Right ventricle myocardium inferior (tissue), 1 donor: Measurements from ENCODE around the gene UMODL1. TPM values are rescaled to one million over a fixed set of nuclear protein-coding genes. Genes with fewer than 3 reads are reported as not detected.

Source experiments
- ATAC-seq: fragments of 200-7000 bp; cut with Tn5 transposase; one replicate; pipeline ENCODE4 v1.9.1; 2020; ENCODE audit warnings: mild to moderate bottlenecking, moderate library complexity
- DNase-seq: peaks from one replicate; pipeline ENCODE4 v3.0.0; 2021; ENCODE audit errors: missing footprints
- intact Hi-C: fragments of 100-400 bp; cut with DNase I; formaldehyde crosslinking; loops from one replicate; pipeline ENCODE4 v1.11.0; 2022
- total RNA-seq: library from RNA; stranded (reverse); fragmentation: NEBNext Ultra II Directional; extraction: Animal tissue kit (Norgen Biotek cat#: 25700); gene quantifications from one replicate; pipeline ENCODE4 v1.2.1, GENCODE V29; 2021
- donor health status: DM: no; HTN: yes; CAD: no; lungs with severe emphysema.

Gene UMODL1
- total RNA-seq, 1 donor from 2014 or later: not detected

DNA sequence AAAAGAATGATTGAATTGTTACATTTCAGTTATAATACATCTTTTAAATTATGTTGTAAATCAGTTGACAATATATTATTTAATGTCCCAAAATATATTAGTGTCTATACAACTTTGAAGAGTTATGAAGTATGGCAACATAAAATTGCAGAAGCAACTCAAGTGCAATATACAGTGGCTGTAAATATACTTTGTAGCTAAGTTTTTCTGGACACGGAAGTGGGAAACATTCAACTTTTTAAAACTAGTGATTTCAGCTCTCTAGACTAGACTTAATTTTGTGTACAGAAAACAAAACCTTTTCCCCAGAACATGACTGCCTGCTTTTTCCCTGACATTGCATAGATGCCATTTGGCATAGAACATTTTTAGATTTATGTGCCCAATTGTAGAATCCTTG lies 118.3 kb downstream of the UMODL1 start:
- no peak for ATAC-seq
- intact Hi-C loops: no loop called here

DNA sequence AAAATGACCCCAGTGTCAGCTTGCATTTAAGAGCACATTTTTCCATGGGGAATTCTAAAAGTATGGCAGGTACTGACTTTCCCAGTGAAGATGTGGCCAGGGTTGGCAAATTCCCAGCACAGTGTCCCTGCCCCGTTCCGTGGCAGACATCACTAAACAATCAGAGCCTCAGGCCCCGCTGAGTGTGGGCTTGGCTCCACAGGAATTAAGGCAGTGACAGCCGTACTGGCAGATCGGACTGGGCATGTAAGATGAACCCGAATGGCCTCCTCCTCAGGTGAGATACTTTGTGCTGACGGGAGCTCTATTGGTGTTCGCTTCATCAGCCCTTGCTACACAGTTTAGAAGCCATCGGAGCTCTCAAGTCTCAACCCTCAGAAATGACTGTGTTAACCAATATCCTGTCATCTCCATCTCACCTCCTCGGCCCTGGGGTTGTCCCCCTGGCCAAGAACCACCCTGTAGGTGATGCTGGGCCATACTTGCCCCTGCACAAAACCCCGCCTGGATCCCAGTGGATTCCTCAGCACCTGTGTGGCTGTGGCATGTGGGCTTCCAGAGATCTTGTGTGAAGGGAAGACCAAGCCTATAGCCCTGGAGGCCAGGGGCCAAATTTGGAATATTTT lies 118.9 kb downstream of the UMODL1 start:
- DNase-seq: no peak
- intact Hi-C loops: no loop called here

More for the DNA sequence above, 118.3 kb downstream of the UMODL1 start:
- DNase-seq: no peak

DNA sequence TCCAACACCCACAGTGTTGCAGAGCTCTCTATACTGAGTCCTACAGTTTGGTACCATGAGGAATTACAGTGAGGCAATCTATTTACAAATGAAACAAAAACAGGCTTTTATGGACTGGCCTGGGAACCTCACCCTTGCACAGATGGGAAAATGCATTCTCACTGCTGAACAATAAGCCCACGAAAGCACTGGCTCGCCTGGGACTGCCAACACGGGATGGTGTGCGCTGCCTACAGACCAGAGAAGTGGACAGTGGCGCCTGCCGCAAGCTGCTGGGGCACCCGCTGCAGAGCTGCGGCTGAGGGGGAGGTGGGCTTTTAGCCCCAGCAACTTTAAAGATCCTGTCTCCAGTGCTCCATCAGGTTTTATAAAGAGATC lies 119.4 kb downstream of the UMODL1 start:
- ATAC-seq (no peak), DNase-seq (no peak)
- intact Hi-C loops: no loop called here

More for the DNA sequence above, 118.9 kb downstream of the UMODL1 start:
- ATAC-seq: no peak

DNA sequence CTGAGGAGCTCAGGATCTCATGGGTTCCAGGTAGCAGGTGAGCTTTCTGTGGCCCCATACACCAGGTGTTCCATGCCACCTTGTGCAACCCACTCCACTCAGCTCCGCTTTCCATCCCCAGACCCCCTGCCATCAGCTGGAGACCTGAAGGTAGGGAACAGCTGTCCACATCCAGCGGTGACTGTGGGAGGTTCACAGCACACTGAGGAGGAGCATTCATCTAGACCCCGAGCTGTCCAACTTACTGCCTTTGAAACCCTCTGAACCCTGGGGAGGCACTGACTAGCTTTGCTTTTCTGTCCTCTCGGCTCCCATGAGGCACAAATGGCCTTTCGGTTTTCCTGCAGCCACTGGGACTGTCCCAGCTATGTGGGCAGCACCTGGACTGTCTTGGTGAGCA lies 119.9 kb downstream of the UMODL1 start:
- intact Hi-C loops: no loop called here
- DNase-seq (no peak), ATAC-seq (no peak)

DNA sequence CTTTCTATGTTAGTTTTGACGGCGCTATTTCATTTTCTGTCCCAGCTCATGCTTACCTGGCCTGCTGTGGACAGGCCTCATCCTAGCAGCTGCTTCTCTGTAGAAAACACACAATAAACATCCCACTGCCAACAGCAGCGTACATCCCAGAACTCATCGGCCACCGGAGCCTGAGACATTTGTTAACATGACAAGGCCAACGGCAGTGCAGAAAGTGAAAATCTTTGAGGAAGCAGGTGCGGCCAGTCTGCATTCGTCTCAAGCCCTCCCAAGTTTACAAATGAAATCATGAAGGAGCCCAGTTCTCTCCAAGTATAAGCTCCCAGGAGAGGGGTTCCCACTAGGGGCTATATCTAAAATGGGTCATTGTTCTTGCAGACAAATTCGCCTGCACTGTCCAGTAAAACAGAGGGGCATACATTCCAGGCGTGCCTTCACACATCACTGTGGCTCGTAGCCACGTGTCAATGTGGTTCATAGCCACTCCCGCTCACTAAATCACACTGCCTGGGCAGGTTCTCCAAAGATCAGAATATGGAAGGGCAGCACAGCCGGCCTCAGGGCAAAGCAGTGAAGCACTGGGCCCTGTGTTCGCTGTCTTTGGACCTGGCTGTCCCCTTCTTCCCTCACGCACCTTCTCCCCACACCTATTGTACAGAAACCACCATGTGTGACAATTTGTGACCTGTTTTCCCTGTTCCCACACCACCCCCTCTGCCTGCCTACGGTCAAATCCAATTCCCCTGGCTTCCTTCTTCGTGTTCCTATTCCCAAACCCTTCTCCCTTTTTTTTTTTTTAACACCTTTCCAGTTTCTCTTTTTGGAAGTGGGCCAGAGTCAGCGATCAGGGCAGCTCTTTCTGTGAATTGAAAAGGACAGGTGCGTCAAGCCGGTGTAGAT lies 120.8 kb downstream of the UMODL1 start:
- DNase-seq (no peak), ATAC-seq (no peak)
- intact Hi-C loops: no loop called here

Other genes with a start within 250 kb of the UMODL1 start
- gene PRDM15, start 192.0 kb upstream of the UMODL1 start, total RNA-seq: 4.6 TPM
- 7.0 TPM for gene C2CD2, start 117.3 kb upstream of the UMODL1 start, total RNA-seq
- 6.1 TPM for gene ZBTB21, start 61.0 kb upstream of the UMODL1 start, total RNA-seq
- gene ABCG1, start 147.8 kb downstream of the UMODL1 start, total RNA-seq: 9.0 TPM
- 3.4 TPM for gene TFF3, start 244.1 kb downstream of the UMODL1 start, total RNA-seq